CD4-positive, alpha-beta T cell treated with Interleukin-12 subunit alpha and Interleukin-12 subunit beta, for 1 hour (primary cell): ENCODE data around the gene TBC1D24.
A peak's percentile ranks its signal among the peaks of the same experiment; 100 is the strongest.
"Not testable (repeated sequence)": the region's sequence is repeated elsewhere in the genome, so short reads cannot be mapped to it uniquely, and the experiment has no call there.

ENCODE experiments used
- DNase-seq: peaks from one replicate; pipeline ENCODE4 v3.0.0-alpha.2; 2020

The TBC1D24 gene

DNA sequence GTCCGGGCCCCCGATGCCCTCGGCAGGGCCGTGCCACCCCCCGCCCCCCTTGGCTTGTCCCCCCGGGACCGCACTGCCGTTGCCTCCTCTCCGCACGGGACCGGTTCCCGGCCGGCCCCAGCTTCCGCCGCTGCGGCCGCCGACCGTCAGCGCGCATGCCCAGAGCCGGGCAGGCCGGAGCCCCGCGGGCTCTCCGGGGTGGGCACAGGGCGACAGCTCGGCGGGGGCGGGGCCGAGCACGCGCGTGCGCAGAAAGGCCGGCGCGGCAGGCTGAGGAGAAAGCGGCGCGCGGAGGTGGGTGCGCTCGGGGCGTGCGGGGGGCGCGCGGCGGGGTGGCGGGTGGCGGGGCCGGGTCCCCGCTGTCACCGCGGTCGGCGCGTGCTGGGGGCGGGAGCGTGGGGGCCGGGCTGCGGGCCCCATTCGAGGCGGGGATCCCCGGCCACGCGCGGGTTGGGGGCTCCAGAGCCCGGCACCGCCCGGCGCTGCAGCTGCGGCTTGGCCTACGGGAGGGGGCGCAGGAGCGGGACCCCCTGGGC is at the start of gene TBC1D24:
TBC1D24 (plus strand) TSS at position 251 of the 536 bp plus-strand sequence. CDS start 21,022 bp downstream, outside the sequence.
- peak; percentile 87 for DNase-seq

DNA sequence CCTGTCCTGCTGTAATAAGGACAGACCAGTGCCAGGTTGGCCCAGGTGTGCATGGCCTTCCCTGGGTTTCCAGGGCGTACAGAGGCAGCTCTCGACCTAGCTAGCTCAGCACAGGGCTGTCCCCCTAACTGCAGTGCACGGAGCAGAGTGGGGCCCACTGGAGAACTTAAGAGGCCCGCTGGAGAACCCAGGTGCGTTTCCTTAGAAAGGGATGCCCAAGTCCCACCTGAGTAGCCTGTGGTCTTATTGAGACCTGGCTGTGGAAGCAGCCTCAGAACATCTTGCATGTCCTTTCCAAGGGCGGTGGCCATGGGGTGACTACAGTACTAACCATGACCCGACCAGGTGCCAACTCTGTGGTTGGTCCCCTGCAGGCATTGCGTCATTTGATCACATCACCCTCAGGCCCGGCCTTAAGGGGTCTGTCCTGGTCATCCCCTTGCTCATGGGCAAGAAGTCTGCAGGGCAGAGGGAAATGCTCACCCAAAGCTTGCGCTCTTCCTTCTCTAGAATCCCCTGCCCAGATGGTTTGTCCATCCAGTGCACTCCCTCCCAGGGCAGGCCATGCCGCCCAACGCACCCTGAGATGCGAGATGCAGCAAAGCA is 49.0 kb upstream of the TBC1D24 start:
- no peak for DNase-seq

DNA sequence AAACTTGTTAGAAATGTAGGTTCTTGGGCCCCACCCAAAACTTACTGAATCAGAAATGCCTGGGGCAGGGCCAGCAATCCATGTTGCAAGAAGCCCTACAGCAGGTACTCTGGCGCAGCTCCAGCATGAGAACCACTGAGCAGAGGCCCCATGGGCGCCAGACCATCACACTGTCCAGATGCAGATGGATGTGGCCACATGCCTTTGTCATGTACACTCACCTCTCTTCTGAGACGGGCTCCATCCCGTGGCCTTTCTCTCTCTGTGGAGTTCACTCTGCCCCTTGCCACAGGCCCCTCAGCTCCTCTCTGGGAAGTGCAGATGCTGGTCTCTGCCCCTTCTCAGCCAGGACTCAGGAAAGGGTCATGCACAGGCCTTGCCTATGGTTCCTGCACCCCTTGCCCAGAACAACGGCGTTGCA is 48.0 kb upstream of the TBC1D24 start:
- DNase-seq = no peak

DNA sequence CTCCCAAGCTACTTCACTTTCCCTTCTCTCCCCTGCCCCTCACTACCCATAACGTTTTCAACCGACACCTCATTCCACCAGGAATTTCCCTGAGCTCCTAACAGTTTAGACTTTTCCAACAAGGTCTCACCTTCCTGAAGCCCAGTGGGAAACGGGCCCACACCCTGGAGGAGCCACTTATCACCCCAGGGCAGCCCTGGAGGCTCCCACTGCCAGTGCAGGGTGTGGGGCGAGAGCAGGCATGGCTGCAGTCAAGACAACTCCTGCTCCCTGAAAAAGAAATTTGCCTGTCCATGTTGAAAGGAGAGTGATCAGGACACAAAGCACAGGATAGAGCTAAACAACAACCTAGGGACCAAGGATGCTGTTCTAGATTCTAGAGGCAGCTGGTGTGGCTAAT is 47.4 kb upstream of the TBC1D24 start:
- DNase-seq = no peak

DNA sequence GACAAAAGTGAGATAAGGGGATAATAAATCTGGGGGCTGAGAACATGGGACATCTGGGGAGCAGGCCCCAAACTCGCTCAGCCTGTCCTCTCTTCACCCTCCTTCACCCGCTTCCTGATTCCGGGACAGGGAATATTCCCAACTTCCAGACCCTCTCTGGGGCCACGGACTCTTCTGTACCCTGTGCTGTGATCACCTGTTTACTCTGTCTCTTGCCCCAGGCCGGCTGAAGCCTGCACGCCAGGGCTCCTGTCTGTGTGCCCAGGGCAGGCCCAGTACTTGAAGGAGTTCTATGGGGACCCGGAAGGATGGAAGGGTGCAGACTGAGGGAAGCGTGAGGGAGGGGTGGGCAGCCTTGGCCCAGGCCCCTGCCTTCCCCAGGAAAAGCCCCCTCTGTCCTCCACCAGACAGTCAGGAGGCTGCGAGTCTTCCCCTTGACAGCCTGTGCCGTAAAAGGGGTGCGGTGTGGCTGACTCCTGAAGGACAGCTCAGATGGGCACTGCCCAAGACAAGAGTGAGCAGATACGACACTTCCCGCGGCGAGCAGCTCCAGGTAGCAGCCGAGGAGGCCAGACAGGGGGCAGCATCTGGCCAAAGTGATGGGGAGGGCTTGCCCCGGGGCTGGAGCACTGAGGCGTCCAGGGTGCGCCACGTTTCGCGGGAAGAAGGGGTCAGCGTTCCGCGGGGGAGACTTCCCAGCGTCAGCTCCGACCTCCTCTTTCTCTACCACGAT is 46.7 kb upstream of the TBC1D24 start:
- no peak for DNase-seq

DNA sequence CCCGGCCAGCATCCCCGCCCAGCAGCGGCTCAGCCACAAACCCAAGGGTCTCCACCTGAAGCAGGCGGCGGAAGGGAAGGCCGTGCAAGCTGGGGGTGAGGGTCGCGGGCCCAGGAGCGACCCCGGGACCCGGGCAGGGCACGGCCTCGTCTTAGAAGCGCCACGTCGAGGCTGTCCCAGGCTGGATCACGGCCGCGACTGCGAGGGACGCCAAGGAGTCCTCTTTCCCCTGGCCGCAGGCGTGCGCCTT is 46.2 kb upstream of the TBC1D24 start:
- no peak for DNase-seq

DNA sequence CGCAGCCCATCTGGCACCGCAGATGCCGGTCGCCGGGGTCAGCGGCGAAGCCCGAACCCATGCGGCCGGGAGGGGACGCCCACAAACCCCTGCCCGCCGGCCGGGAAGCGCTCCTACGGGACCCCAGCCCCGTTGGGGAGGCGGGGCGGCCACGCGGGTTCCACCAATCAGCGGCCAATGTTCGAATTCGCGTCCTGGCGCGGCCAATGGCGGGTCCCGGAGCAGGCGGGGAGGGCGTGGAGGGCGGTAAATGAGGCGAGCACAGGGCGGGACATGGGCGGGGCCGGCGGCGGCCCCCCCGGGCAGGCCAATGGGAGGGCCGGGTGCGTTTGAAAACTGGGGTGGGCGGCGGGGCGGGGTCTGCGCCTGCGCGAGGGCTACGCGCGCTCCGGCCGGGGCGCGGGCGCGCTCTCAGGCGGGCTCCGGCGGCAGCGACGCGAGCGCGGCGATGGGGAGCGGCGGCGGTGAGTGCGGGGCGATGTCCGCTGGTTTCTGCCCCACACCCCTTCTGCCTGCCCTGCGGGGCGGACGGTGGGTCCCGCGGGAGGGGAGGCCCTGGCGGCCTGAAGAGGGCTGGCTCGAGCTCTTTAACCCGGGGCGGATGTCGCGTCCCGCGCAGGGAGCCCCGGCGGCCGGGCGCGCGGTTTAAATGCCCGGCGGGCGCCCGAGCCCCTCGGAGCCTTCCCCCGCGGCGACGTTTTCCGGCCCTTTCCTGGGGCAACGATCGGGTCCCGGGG is 45.7 kb upstream of the TBC1D24 start, which contains the start of gene CCNF:
CCNF (plus strand) TSS at position 414 of the 737 bp plus-strand sequence; CDS start at position 449, 35 bp downstream.
- DNase-seq = peak; percentile 99

DNA sequence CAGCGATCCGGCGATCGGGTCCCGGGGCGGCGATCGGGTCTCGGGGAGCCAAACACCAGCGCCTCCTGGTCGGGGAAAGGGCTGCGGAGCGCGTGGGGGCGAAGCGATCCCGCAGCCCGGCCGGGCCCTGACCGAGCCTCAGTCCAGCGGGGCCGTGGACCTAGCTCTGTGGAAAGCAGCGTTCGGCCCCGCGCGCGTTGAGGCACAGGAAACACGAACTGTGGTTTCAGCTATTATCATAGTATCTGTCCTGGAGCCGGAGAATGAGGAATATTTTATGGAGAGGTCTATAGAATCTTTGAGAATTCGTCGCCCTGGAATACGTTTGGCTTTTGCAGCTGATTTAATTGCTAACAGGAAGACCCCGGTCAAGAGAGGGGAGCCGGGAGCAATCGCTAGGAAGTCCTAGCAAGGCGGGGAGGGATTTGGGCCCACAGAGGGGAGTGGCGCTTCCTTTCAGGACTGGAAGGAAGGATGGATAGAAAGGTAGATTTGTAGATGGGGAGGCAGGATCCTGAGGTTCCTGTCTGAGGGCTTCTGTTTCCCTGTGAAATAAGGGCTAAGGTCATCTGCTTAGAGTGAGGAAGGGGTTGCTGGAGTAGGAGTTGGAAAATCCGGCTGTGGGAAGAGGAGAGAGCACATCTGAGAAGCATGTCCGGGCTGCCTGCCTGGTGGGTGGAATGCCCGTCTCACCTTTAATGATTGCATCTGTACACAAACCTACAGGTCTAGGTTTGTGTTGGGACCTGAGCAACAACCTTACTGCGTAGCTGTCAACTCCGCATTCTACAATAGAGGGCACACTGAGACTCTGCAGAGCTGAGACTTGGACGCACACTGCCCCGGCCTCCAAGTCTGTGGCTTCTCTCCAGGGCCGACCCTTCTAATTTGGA is 44.9 kb upstream of the TBC1D24 start:
- DNase-seq = peak; percentile 33

DNA sequence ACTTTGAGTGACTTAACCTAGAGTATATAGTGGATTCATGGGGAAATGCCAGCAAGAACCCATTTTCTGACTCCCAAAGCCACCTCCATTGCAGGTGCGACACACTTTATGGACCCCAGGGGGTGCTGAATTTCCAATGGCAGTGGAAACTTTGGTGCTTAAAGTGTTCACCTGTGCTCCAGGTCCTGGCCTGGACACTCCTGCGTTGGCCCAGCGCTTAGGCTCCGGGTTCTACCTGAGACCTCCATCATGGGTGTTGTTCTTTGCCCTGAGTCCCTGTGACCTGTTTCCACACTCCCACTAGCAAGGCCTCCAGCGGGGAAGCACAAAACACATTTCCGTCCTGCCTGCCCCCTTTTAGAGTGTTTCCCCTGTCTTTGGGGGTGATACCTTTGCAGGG is 42.6 kb upstream of the TBC1D24 start:
- DNase-seq = no peak

DNA sequence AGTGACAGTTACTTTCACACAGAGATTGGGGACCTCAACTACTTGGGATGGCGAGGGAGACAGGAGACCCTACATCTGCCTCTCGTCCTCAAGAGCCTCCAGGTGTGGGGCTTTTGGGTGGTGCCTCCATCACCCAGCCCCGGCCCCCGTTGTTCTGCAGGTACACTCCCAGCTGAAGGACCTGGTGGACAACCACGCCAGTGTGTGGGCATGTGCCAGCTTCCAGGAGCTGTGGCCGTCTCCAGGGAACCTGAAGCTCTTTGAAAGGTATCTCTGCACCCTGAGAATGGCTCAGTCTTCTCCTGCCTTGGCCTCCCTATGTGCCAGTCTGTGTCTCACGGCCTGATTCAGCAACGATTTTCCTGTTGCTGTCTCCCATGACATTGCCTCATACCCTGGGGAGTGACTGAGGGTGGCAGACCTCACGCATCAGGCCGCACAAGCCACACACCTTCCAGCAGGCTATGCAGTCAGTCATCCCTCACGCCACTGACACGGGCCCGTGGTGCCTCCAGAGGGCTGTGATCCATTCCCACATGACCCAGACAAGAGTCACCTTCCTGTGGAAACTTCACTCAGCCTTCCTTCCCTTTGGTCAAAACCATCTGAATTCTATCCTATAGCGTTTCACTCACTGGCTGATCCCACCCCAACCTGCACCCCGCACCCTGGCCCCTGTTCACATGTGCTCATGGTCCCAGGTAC is 42.0 kb upstream of the TBC1D24 start:
- no peak for DNase-seq

DNA sequence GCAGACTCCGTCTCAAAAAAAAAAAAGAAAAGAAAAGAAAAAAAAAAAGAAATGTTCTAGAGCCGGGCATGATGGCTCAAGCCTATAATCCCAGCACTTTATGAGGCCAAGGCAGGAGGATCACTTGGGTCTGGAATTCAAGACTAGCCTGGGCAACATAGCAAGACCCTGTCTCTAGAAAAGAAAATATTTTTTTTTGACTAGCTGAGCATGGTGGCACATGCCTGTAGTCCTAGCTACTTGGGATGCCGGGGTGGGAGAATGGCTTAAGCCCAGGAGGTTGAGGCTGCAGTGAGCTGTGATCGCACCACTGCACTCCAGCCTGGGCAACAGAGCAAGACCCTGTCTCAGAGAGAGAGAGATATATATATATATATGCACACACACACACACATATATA is 39.7 kb upstream of the TBC1D24 start:
- DNase-seq = not testable (repeated sequence)

DNA sequence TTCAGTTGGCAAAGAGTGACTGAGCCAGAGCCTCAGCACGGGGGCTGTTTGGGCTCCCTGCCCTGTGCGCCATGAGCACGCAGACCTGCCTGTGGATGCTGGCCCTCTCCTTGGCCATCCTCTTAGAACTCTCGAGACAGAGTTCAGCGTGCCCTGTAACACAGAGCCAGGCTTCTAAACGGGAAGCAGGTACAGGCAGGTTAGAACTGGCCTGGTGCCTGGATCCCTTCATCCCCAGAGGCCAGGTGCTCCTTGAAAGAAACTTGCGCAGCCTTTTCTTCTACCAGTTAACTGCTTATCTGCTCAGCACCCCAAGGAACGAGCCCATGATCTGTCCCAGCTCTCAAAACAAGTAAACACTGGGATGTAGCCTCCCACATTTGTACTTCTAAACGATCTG is 38.8 kb upstream of the TBC1D24 start:
- DNase-seq = no peak

DNA sequence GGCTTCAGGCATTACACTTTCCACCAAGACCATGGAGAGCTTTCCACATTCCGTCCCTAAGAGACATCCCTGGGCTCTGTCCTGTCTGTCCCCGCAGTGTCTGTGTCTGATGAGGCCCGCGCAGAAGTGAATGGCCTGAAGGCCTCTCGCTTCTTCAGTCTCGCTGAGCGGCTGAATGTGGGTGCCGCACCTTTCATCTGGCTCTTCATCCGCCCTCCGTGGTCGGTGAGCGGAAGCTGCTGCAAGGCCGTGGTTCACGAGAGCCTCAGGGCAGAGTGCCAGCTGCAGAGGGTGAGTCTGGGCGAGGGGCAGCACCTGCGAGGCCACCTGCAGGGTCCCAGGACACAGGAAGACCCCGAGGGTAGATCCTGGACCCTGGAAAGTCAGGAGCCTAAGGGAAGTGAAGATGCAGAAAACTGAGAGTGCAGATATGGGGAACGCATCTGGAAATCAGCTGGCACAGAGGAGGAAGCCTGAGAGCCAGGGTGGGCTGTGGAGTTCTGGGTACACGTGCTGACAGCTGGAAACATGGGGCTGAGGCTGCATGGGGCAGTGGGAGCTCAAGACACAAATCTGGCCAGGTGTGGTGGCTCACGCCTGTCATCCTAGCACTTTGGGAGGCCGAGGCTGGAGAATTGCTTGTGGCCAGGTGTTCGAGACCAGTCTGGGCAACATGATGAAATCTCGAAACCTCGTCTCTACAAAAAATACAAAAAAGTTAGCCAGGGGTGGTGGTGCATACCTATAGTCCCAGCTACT is 37.7 kb upstream of the TBC1D24 start:
- DNase-seq = no peak

DNA sequence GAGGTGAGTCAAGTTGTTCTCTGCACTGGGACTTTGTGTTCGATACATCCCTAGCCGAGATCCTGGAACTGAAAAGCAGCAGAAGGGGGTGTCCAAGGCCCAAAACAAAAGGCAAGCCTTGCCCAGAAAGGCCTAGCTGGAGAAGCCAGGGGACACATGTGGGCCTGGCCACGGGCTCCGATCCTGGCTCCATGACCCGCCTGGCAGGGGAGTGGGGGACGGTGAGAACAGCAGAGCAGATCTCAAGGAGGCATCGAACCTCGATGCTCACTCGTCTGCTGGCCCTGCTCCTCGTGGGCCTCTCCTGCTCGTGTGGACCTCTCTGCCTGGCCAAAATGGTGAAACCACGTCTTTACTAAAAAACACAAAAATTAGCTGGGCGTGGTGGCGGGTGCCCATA is 36.8 kb upstream of the TBC1D24 start:
- no peak for DNase-seq

DNA sequence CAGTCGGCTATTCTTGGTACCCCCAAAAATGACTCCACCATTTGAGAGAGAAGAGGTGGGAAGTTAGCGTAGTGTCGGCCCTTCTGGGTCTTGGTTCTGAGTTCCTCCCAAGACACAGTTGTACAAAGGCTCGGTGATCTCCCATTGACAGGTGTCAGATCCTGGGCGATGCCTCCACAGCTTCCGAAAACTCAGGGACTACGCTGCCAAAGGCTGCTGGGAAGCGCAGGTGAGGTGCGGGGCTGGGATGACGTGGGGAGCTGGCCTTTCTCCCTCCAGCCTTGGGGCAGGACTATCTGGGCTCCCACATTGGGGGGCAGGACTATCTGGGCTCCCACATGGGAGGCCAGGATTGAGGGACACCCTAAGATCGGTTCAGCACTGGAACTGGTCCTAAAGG is 35.3 kb upstream of the TBC1D24 start:
- DNase-seq = no peak

DNA sequence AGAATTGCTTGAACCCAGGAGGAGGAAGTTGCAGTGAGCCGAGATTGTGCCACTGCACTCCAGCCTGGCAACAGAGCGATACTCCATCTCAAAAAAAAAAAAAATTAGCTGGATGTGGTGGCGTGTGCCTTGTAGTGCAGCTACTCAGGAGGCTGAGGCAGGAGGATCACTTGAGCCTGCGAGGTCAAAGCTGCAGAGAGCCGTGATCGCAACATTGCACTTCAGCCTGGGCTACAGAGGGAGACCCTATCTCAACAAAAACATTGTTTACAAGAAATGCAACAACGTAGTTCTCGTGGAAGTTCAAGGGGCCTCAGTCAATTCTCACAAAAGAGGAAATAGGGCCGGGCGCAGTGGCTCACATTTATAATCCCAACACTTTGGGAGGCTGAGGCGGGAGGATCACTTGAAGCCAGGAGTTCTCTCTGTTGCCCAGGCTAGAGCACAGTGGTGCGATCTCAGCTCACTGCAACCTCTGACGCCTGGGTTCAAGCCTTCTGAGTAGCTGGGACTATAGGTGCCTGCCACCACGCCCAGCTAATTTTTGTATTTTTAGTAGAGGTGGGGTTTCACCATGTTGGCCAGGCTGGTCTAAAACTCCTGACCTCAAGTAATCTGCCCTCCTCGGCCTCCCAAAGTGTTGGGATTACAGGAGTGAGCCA is 33.7 kb upstream of the TBC1D24 start:
- DNase-seq = not testable (repeated sequence)

DNA sequence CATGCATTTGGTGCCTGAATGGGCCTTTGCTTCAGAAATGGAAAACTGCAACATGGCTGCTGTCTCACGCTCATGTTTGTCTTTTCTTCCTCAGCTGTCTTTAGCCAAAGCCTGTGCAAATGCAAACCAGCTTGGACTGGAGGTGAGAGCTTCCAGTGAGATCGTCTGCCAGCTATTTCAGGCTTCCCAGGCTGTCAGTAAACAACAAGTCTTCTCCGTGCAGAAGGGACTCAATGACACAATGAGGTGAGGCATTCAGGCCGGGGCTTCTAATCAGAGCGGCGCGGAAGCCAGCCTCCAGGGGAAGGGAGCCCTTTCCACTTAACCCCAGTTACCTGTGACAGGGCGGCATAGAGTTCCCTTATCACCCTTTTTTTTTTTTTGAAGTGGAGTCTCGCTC is 31.4 kb upstream of the TBC1D24 start:
- DNase-seq = no peak

DNA sequence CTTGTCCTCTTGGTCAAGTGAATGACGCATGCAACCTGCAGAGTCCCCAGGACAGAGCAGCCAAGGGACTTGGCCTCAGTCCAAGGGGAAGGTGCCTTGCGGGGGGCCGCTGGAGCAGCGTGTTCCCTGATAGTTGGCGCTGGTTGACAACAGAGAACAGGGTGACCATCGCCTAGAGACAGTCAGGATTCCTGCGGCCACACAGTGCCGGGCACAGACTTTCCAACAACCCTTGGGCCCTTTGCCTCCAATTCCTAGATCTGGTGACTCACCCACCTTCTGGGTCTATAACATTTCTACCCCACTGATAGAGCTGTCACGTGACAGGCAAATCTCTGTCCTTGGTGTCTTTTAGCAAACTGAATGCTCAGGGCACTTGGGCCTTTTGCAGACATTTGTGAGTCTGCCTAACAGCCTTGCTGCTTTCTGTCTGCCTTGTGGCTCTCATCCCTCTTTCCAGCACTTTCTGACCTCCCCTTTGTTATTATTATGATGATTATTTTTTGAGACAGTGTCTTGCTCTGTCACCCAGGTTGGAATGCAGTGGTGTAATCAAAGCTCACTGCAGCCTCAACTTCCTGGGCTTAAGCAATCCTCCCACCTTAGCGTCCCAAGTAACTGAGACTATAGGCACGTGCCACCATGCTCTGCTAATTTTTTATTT is 26.9 kb upstream of the TBC1D24 start:
- DNase-seq = no peak

DNA sequence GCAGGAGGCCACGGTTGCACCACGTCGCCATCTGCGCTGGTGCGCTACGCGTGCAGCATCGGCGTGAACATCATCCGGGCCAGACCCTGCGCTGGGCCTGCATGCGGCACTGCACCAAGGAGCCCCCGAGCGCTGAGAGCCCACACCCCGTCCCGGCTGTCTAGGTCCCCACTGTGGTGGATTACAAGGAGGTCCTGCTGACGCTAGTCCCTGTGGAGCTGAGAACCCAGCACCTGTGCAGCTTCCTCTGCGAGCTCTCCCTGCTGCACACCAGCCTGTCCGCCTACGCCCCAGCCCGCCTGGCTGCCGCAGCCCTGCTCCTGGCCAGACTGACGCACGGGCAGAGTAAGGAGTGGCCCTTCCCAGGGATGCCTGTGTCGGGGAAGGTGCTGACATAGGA is 25.8 kb upstream of the TBC1D24 start:
- no peak for DNase-seq

DNA sequence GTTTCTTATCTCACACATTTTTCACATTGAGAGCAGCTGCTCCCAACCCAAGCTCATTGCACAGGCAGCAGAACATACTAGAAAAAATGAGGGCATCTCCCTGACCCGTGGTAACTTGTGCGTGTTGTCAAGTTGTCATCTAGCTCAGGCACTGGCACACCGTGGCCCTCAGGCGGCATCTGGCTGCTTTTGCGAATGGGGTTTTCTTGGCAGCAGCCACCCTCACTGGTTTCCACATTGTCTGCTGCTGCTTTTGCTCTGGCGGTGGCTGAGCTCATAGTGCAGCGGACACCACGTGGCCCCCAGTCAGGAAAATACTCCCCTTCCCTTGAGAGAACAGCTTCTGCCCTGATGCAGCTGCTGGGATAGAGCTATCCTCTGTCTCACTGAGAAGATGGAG is 24.4 kb upstream of the TBC1D24 start:
- no peak for DNase-seq
